ENCODE results near the gene ADO.
A peak's percentile ranks its signal among the peaks of the same experiment; 100 is the strongest.
"Not testable (repeated sequence)": the region's sequence is repeated elsewhere in the genome, so short reads cannot be mapped to it uniquely, and the experiment has no call there.

ADO gene

GRCh38 chr10:62804356-62805230 lies at the start of gene ADO:
TSS of gene ADO (plus strand) at chr10:62804720. CDS start at chr10:62805060, 340 bp downstream.
- peak; percentile 84 for DNase-seq (ENCODE audit: low spot score)

GRCh38 chr10:62754963-62755362 lies 49.6 kb upstream of the ADO start:
- DNase-seq (ENCODE audit: low spot score) = no peak

GRCh38 chr10:62755662-62756653 lies 48.6 kb upstream of the ADO start:
- no peak for DNase-seq (ENCODE audit: low spot score)

GRCh38 chr10:62759599-62760175 lies 44.8 kb upstream of the ADO start:
- no peak for DNase-seq (ENCODE audit: low spot score)

GRCh38 chr10:62760401-62760800 lies 44.1 kb upstream of the ADO start:
- DNase-seq (ENCODE audit: low spot score) = no peak

GRCh38 chr10:62761115-62761514 lies 43.4 kb upstream of the ADO start:
- DNase-seq (ENCODE audit: low spot score) = no peak

- DNase-seq (ENCODE audit: low spot score) = no peak
These were observed 41.4 kb upstream of the ADO start for GRCh38 chr10:62763155-62763554.

GRCh38 chr10:62764011-62764410 lies 40.5 kb upstream of the ADO start:
- no peak for DNase-seq (ENCODE audit: low spot score)

GRCh38 chr10:62765726-62766125 lies 38.8 kb upstream of the ADO start:
- DNase-seq (ENCODE audit: low spot score) = no peak

- no peak for DNase-seq (ENCODE audit: low spot score)
These were observed 38.1 kb upstream of the ADO start for GRCh38 chr10:62766386-62766785.

GRCh38 chr10:62769574-62770242 lies 34.8 kb upstream of the ADO start:
- no peak for DNase-seq (ENCODE audit: low spot score)

GRCh38 chr10:62772186-62772974 lies 32.1 kb upstream of the ADO start:
- no peak for DNase-seq (ENCODE audit: low spot score)

- DNase-seq (ENCODE audit: low spot score) = no peak
These were observed 26.4 kb upstream of the ADO start for GRCh38 chr10:62778125-62778524.

GRCh38 chr10:62779487-62780248 lies 24.9 kb upstream of the ADO start:
- no peak for DNase-seq (ENCODE audit: low spot score)

- DNase-seq (ENCODE audit: low spot score) = not testable (repeated sequence)
These were observed 20.0 kb upstream of the ADO start for GRCh38 chr10:62784537-62784936.

GRCh38 chr10:62788285-62788684 lies 16.2 kb upstream of the ADO start:
- DNase-seq (ENCODE audit: low spot score) = not testable (repeated sequence)

GRCh38 chr10:62788861-62789467 lies 15.6 kb upstream of the ADO start:
- DNase-seq (ENCODE audit: low spot score) = no peak

GRCh38 chr10:62790019-62790555 lies 14.4 kb upstream of the ADO start:
- DNase-seq (ENCODE audit: low spot score) = no peak

- no peak for DNase-seq (ENCODE audit: low spot score)
These were observed 13.9 kb upstream of the ADO start for GRCh38 chr10:62790571-62790970.
